Stimulated activated memory B cell treated with anti-CD40 and anti-IgM and Interleukin-4, amounts not matched to agents 10 μg/mL and 1 μg/mL and 100 μg/mL, for 72 hours (primary cell): ENCODE data around the gene ENKUR.
"Not testable (repeated sequence)": the region's sequence is repeated elsewhere in the genome, so short reads cannot be mapped to it uniquely, and the experiment has no call there.

ENCODE experiments used
- ATAC-seq: fragments of 150-1000 bp; cut with Tn5 transposase; 2 replicates; pipeline ENCODE4 v1.10.0; 2021
- H3K27ac Mint-ChIP-seq: one replicate; pipeline ENCODE4 v1.8.0; 2022; ENCODE audit warnings: mild to moderate bottlenecking, mixed read lengths
- H3K27me3 Mint-ChIP-seq: one replicate; pipeline ENCODE4 v1.8.0; 2022; ENCODE audit warnings: mixed read lengths
- H3K36me3 Mint-ChIP-seq: one replicate; pipeline ENCODE4 v1.8.0; 2022; ENCODE audit warnings: mixed read lengths
- H3K4me1 Mint-ChIP-seq: one replicate; pipeline ENCODE4 v1.8.0; 2022; ENCODE audit warnings: mixed read lengths
- H3K4me3 Mint-ChIP-seq: one replicate; pipeline ENCODE4 v1.8.0; 2022; ENCODE audit warnings: mild to moderate bottlenecking, moderate library complexity, mixed read lengths
- H3K9me3 Mint-ChIP-seq: one replicate; pipeline ENCODE4 v1.8.0; 2022; ENCODE audit warnings: mixed read lengths

The ENKUR gene

DNA sequence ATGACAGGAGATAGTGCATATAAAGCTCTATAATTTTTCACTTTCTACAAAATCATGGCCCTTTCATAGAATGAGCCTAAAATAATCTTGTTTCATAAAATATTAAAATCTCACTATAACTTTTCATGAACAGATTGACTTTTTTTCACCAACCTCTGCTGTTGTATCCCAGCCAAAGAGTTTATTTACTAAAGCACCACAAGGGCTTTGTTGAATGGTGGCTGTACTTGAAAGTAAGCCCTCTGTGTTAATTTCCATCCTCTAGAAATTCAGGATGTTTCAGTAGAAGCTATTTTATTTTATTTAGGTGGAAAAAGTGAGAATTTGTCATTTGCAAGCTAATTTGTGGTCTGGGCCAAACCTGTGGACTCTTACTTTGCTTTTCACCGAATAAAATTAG is 30.7 kb upstream of the ENKUR start:
- no peak overlapping the region for H3K4me3 Mint-ChIP-seq
- H3K36me3 Mint-ChIP-seq, result no peaks in the 10 kb centered on the region
- H3K4me1 Mint-ChIP-seq, result no peaks in the 10 kb centered on the region
- H3K27ac Mint-ChIP-seq, result no peak overlapping the region
- peaks cover 4% of the 10 kb centered on the region for H3K9me3 Mint-ChIP-seq
- no peak for ATAC-seq
- H3K27me3 Mint-ChIP-seq, result peaks cover 18% of the 10 kb centered on the region

DNA sequence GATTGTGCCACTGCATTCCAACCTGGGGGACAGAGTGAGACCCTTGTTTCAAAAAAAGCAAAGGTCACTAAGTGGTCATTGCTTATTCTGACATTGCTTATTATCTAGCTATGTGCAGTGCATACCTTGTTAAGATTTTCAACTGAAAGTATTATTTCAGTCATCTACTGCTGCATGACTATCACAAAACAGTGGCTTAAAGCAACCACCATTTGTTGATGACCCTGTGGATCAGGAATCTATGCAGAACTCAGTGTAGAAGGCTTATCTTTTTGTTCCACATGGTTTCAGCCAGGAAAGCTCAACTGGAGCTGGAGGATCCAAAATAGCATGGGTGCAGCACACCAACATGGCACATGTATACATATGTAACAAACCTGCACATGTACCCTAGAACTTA is 23.6 kb upstream of the ENKUR start:
- Mint-ChIP-seq H3K9me3 (no peaks in the 10 kb centered on the region), H3K36me3 (no peaks in the 10 kb centered on the region), H3K4me3 (no peak overlapping the region), H3K27ac (no peak overlapping the region), H3K4me1 (peaks cover 10% of the 10 kb centered on the region), H3K27me3 (no peaks in the 10 kb centered on the region)
- ATAC-seq, result no peak

DNA sequence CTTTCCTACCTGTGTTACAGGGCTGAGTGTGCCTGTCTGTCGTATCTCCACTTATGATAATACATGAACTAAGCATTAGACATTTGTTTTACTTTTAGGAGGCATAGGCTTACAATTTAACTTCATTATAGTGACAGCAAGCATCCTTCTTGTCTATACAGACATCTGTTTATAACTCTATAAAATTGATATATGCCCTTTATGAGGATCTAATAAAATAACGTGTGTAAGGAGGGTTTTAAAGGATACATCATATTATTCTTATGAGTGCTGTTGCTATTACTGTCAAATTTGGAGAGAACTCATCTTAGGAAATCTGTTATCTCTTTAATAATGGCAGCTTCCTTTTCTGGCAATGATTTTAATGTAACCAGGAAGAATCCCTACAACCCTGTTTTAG is 22.4 kb upstream of the ENKUR start:
- Mint-ChIP-seq H3K27me3 (no peaks in the 10 kb centered on the region), H3K4me3 (no peak overlapping the region), H3K4me1 (peaks cover 10% of the 10 kb centered on the region), H3K36me3 (no peaks in the 10 kb centered on the region), H3K9me3 (no peaks in the 10 kb centered on the region), H3K27ac (no peak overlapping the region)
- no peak for ATAC-seq

DNA sequence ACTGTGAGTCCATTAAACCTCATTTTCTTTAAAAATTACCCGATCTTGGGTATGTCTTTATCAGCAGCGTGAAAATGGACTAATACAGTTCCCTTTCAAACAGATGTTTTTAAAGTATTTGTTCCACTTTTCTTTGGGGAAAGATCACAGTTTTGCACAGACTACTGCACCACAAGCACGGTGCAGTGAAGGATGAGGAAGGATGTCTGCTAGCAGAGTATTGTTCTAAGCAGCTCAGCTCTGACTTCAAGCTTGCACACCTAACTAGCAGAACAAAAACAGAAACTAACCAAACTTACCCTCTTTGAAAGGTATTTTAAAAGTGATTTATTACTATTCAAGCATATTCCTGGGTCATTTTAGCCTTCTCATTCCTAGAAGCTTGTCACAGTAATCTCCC is 20.4 kb upstream of the ENKUR start:
- ATAC-seq, result peak; percentile 69
- peak overlapping the region; percentile 53 for H3K27ac Mint-ChIP-seq

DNA sequence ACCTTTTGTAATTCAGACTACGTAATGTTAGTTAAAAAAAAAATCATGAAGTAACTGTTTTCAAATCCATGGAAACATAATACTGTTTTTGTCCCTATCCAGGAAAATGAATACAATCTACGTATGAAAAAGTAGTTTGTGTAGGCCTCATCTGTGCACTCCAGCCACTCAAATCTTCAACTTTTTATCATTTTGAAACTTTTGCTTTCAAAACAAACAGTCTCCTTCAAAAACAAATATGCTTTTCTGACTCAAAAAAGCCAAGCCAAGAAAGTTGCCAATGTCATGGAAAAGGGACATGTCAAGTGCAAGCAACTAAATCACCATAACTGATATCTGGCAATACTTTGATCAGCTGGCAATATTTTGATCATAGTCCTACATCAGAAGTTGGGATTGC is 13.6 kb upstream of the ENKUR start:
- no peak for ATAC-seq
- H3K4me1 Mint-ChIP-seq, result no peaks in the 10 kb centered on the region
- H3K9me3 Mint-ChIP-seq, result peaks cover 3% of the 10 kb centered on the region
- H3K36me3 Mint-ChIP-seq, result peaks cover 6% of the 10 kb centered on the region
- no peak overlapping the region for H3K27ac Mint-ChIP-seq
- H3K4me3 Mint-ChIP-seq, result no peak overlapping the region
- no peaks in the 10 kb centered on the region for H3K27me3 Mint-ChIP-seq

More for the DNA sequence above, 20.4 kb upstream of the ENKUR start:
- Mint-ChIP-seq H3K27me3 (no peaks in the 10 kb centered on the region), H3K4me3 (no peak overlapping the region), H3K36me3 (no peaks in the 10 kb centered on the region), H3K9me3 (no peaks in the 10 kb centered on the region), H3K4me1 (peaks cover 10% of the 10 kb centered on the region)

DNA sequence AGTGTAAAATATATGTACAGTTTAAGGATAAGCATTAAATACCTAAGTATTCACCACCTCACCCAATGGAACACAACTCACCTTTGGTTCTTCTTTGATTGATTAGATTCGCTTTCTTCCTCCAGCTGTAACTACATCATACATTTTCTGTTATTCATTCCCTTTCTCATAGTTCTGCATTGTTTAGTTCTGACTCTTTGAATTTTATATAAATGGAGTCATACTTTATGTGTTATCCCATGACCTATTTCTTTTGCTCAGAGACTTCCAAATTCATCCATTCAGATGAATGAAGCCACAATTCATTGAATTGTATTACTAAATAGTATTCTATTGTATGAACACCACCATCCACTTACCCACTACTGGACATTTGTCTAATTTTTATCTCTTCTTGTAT is 12.8 kb upstream of the ENKUR start:
- ATAC-seq, result no peak
- Mint-ChIP-seq H3K4me1 (no peaks in the 10 kb centered on the region), H3K27me3 (no peaks in the 10 kb centered on the region), H3K27ac (no peak overlapping the region), H3K4me3 (no peak overlapping the region), H3K9me3 (peaks cover 3% of the 10 kb centered on the region), H3K36me3 (peaks cover 10% of the 10 kb centered on the region)

DNA sequence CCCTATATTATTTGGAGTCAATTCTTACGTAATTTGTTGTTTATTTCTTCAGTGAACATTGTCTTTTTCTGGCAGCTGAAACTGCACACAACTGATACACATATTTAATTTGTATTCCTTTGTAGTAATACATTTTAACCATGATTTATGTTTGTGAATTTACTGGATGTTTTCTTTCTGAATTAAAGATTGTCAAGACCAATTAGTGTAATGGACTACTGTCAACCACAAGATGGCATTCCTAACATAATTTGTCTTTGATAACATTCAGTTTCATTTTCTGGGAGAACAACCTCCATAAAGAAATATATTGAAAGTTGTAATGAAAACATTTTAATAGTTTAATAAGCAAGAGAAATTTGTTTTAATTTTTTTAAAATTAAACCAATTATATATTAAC is 10.5 kb upstream of the ENKUR start:
- Mint-ChIP-seq H3K36me3 (peaks cover 17% of the 10 kb centered on the region), H3K27me3 (no peaks in the 10 kb centered on the region), H3K4me1 (no peaks in the 10 kb centered on the region), H3K27ac (no peak overlapping the region), H3K4me3 (no peak overlapping the region), H3K9me3 (peaks cover 3% of the 10 kb centered on the region)
- no peak for ATAC-seq

DNA sequence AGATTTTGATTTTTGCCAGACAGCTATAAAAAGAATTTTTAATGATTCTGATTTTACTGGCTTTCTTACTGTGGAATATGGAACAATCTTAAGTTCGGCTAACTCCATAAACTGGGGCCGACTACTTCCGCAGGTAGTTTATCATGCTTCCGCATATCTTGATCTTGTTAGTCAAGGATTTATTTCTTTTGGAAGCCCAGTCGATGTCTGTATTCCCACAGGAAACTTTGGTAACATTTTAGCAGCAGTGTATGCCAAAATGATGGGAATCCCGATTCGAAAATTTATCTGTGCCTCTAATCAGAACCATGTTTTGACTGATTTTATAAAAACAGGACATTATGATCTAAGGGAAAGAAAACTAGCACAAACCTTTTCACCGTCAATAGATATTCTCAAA is 8.6 kb upstream of the ENKUR start:
- Mint-ChIP-seq H3K27me3 (no peaks in the 10 kb centered on the region), H3K4me3 (no peak overlapping the region), H3K4me1 (no peaks in the 10 kb centered on the region), H3K36me3 (peaks cover 12% of the 10 kb centered on the region), H3K27ac (no peak overlapping the region), H3K9me3 (no peaks in the 10 kb centered on the region)
- no peak for ATAC-seq

DNA sequence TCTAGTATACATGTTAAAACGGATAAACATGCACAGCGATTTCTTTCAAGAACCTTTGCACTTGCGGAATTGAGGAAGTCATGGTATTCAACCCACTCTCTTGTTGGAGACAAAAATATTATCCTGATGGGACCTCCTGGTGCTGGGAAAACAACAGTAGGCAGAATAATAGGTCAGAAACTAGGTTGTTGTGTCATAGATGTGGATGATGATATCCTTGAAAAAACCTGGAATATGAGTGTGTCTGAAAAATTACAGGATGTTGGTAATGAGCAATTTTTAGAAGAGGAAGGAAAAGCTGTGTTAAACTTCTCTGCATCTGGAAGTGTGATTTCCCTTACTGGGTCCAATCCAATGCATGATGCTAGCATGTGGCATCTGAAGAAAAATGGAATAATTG is 7.3 kb upstream of the ENKUR start:
- Mint-ChIP-seq H3K4me1 (no peaks in the 10 kb centered on the region), H3K36me3 (peaks cover 12% of the 10 kb centered on the region), H3K27me3 (no peaks in the 10 kb centered on the region), H3K4me3 (no peak overlapping the region), H3K27ac (no peak overlapping the region), H3K9me3 (no peaks in the 10 kb centered on the region)
- ATAC-seq, result no peak

DNA sequence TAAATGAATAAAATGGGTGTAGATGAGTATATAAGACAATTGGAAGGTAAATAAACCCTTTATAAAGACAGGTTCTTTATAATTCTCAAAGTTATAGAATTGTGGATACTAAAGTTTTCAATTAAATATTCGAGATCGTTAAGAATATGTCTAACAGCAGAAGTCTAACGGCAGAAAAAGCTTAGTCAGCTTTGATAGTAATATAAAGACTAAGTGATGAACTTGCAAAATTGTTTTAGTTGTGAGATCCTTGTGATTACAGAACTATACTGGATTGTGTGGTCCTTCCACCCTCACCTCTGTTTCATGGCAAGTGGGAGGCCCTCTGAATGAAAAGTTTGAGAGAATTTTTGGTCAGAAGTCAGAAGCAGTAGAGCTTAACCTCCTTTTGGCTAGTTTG is 2.7 kb upstream of the ENKUR start:
- Mint-ChIP-seq H3K27me3 (no peaks in the 10 kb centered on the region), H3K9me3 (no peaks in the 10 kb centered on the region), H3K4me1 (peaks cover 14% of the 10 kb centered on the region), H3K27ac (no peak overlapping the region), H3K4me3 (no peak overlapping the region), H3K36me3 (peaks cover 7% of the 10 kb centered on the region)
- ATAC-seq, result no peak

DNA sequence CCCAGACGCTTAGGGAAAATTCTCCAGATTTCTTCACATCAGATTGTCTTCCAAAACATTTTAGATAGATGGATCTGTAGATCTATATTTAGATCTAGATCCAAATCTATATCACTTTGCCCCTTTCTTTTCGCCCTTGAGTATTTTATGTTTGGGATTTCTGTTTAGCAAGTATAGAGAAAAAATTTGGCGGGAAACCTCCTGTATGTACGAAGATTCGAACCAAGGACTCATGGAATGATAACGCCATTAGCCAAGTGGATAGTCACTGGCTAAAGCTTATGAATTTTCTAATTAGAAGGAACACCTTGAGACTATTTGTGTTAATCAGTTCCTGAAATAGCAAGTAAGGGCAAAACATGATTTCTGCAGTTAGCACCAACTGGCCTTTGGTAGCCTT is 1.7 kb upstream of the ENKUR start:
- no peaks in the 10 kb centered on the region for H3K27me3 Mint-ChIP-seq

DNA sequence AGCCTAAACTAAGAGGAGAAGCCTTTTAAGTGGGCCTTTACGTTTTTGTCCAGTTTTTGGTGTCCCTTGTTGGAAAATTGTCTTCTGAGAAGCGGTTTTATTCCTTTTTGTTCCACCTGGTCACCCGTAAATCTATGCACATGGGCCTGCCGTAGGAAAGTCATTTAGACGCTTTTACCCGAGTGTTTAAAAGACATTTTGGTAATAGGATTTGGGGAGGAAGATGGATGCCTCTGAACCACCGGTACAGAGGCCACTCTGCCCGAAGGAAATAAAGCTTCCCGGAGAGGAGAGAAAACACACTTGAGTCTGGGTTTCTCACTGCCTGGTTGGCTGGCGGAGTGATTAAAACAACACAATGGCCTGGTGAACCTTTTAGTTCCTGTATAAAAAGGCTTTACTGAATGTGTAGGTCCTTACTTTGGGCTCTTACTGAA is 1.2 kb upstream of the ENKUR start:
- no peak for ATAC-seq
- no peaks in the 10 kb centered on the region for H3K27me3 Mint-ChIP-seq
- H3K36me3 Mint-ChIP-seq, result no peaks in the 10 kb centered on the region
- H3K4me3 Mint-ChIP-seq, result peak overlapping the region; percentile 86
- peaks cover 14% of the 10 kb centered on the region for H3K4me1 Mint-ChIP-seq
- H3K27ac Mint-ChIP-seq, result peak overlapping the region; percentile 74
- H3K9me3 Mint-ChIP-seq, result no peaks in the 10 kb centered on the region

More for the DNA sequence above, 1.7 kb upstream of the ENKUR start:
- Mint-ChIP-seq H3K36me3 (no peaks in the 10 kb centered on the region), H3K27ac (peak overlapping the region; percentile 74), H3K4me3 (peak overlapping the region; percentile 86), H3K9me3 (no peaks in the 10 kb centered on the region), H3K4me1 (peaks cover 14% of the 10 kb centered on the region)
- ATAC-seq, result no peak

DNA sequence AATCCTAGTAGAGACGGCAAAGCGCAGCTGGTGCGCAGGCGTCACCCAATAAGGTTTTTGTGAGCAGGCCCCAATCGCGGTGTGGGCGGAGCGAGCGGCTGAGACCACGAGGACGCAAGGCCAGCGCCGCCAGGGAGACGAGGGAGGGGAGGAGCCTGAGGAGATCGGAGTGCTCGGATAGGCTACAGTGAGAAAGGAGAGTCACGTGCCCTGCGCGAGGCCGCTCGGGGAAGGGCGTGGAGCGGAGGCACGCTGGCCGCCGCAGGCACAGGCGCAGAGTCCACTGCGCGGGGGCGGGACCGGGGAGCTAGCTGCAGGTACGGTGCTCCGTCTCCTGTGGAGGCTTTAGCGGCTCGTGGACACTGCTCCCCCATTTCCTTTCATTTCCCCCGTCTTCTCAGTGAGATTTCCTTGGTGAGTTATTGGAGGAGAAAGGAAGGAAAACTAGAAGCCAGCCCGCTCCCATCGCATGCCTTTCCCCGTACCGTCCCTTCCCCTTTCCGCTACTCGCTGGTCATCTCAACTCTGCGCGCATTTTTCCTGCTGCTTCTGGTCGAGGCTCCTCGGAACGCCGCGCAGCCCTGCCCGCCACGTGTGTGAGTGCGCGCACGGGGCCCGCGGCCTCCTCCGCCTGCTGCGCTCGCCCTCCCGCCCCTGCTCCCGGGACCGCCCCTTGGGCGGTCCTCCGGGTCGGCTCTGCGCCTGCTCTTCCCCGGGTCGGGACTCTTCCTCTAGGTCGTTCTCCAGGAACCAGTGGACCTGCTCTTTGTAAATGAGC is 607 bp upstream of the ENKUR start, which contains the start of gene THNSL1:
Gene THNSL1 (plus strand): TSS at position 237 of the 778 bp plus-strand sequence. CDS start 6,612 bp downstream, outside the sequence.
- Mint-ChIP-seq H3K27me3 (no peaks in the 10 kb centered on the region), H3K4me3 (peak within 1 kb of the TSS; percentile 86), H3K36me3 (no peaks in the 10 kb centered on the region), H3K27ac (peak within 1 kb of the TSS; percentile 74), H3K9me3 (no peaks in the 10 kb centered on the region), H3K4me1 (peaks cover 14% of the 10 kb centered on the region)
- peak; percentile 99 for ATAC-seq

DNA sequence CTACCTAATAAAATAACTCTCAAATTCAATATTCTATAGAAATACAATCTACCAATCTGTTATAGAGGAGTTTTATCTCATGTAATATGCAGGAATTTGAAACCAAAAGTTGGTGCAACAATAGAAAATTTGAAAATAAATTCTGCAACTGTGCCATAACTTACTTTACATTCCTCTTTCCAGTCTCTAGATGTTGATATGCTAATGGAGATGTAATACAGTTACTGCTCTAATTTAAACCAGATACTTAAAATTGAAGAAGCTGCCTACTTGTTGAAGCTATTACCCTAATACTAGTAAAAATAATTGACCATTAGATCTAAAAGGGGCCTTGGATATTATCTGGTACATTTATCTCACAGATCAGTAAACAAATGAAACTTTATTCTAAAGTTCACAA is 1.4 kb downstream of the ENKUR start:
- no peak for ATAC-seq
- no peaks in the 10 kb centered on the region for H3K27me3 Mint-ChIP-seq
- peaks cover 14% of the 10 kb centered on the region for H3K4me1 Mint-ChIP-seq
- no peaks in the 10 kb centered on the region for H3K36me3 Mint-ChIP-seq
- H3K9me3 Mint-ChIP-seq, result no peaks in the 10 kb centered on the region
- no peak overlapping the region for H3K4me3 Mint-ChIP-seq
- H3K27ac Mint-ChIP-seq, result no peak overlapping the region

DNA sequence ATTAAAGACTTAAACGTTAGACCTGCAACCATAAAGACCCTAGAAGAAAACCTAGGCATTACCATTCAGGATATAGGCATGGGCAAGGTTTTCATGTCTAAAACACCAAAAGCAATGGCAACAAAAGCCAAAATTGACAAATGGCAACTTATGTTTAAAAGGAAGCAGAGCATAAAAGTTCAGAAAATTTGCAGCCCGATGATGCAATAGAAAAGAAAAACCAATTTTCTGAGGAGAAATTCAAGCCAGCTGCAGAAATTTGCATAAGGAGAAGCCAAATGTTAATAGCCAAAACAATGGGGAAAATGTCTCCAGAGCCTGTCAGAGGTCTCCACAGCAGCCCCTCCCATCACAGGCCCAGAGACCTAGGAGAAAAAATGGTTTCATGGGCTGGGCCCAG is 4.4 kb downstream of the ENKUR start:
- H3K4me3 Mint-ChIP-seq, H3K27me3 Mint-ChIP-seq, H3K9me3 Mint-ChIP-seq, ATAC-seq, H3K27ac Mint-ChIP-seq, H3K36me3 Mint-ChIP-seq, H3K4me1 Mint-ChIP-seq: not testable (repeated sequence)

DNA sequence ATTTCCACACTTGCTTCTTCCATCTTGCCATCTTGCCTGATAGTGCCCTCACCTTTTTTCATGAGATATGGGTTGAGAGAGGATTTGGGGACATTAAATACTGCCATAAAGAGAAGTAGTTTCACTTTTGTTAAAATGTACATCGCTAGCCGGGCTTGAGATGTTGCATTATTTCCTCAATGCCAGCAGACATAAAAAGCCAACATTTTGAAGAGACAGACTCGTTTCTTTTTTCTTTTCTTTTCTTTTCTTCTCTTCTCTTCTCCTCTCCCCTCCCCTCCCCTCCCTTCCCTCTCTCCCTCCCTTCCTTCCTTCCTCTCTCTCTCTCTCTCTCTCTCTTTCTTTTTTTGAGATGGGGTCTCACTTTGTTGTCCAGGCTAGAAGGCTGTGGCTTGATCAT is 17.9 kb downstream of the ENKUR start:
- no peaks in the 10 kb centered on the region for H3K4me1 Mint-ChIP-seq
- peaks cover 13% of the 10 kb centered on the region for H3K36me3 Mint-ChIP-seq
- H3K27ac Mint-ChIP-seq, result no peak overlapping the region
- H3K27me3 Mint-ChIP-seq, result no peaks in the 10 kb centered on the region
- no peak for ATAC-seq
- no peak overlapping the region for H3K4me3 Mint-ChIP-seq
- H3K9me3 Mint-ChIP-seq, result peaks cover 15% of the 10 kb centered on the region
